HG02943 (cell line): ENCODE data around the gene IL17RE.

Experiments
- ATAC-seq: cut with Tn5 transposase; IDR thresholded peaks from one replicate; pipeline ENCODE4 v1.9.1; 2021; ENCODE audit warnings: mild to moderate bottlenecking, low read depth, moderate library complexity; ENCODE audit not compliant: unreplicated experiment

Gene IL17RE

GRCh38 chr3:9901967-9902366 lies 681 bp upstream of the IL17RE start:
- ATAC-seq: no peak

GRCh38 chr3:9903238-9903624 lies 583 bp downstream of the IL17RE start:
- no peak for ATAC-seq

GRCh38 chr3:9903904-9904303 lies 1.3 kb downstream of the IL17RE start:
- ATAC-seq: no peak

GRCh38 chr3:9906480-9906879 lies 3.8 kb downstream of the IL17RE start:
- ATAC-seq: no peak

- ATAC-seq: no peak
Measured at GRCh38 chr3:9908286-9908685, 5.6 kb downstream of the IL17RE start.

- no peak for ATAC-seq
Measured at GRCh38 chr3:9909221-9910013, 6.8 kb downstream of the IL17RE start.

GRCh38 chr3:9911863-9912262 lies 9.2 kb downstream of the IL17RE start:
- ATAC-seq: no peak

- ATAC-seq: no peak
Measured at GRCh38 chr3:9912294-9912935, 9.8 kb downstream of the IL17RE start.

- no peak for ATAC-seq
Measured at GRCh38 chr3:9913601-9914000, 11.0 kb downstream of the IL17RE start.

GRCh38 chr3:9914011-9914410 lies 11.4 kb downstream of the IL17RE start:
- no peak for ATAC-seq

- ATAC-seq: no peak
Measured at GRCh38 chr3:9914559-9915253, 12.1 kb downstream of the IL17RE start.

GRCh38 chr3:9915254-9916141 lies 12.8 kb downstream of the IL17RE start:
- no peak for ATAC-seq

GRCh38 chr3:9916346-9916733 lies 13.7 kb downstream of the IL17RE start:
- ATAC-seq: no peak

- no peak for ATAC-seq
Measured at GRCh38 chr3:9916734-9917680, 14.4 kb downstream of the IL17RE start, which contains the start of gene IL17RC. Gene IL17RC (plus strand): TSS chr3:9917098. CDS start chr3:9917316, 218 bp downstream.

- no peak for ATAC-seq
Measured at GRCh38 chr3:9917820-9918219, 15.2 kb downstream of the IL17RE start.

GRCh38 chr3:9918261-9919038 lies 15.8 kb downstream of the IL17RE start:
- ATAC-seq: no peak

- ATAC-seq: no peak
Measured at GRCh38 chr3:9928158-9928557, 25.5 kb downstream of the IL17RE start.

- ATAC-seq: no peak
Measured at GRCh38 chr3:9930804-9931418, 28.3 kb downstream of the IL17RE start.
